GM19455 (cell line): ENCODE data around the gene OR8G1.
A peak's percentile ranks its signal among the peaks of the same experiment; 100 is the strongest.
"Not testable (repeated sequence)": the region's sequence is repeated elsewhere in the genome, so short reads cannot be mapped to it uniquely, and the experiment has no call there.

Experiments used
- ATAC-seq: cut with Tn5 transposase; IDR thresholded peaks from one replicate; pipeline ENCODE4 v1.9.1; 2021; ENCODE audit not compliant: unreplicated experiment

Gene OR8G1, protein sequence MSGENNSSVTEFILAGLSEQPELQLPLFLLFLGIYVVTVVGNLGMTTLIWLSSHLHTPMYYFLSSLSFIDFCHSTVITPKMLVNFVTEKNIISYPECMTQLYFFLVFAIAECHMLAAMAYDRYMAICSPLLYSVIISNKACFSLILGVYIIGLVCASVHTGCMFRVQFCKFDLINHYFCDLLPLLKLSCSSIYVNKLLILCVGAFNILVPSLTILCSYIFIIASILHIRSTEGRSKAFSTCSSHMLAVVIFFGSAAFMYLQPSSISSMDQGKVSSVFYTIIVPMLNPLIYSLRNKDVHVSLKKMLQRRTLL

DNA sequence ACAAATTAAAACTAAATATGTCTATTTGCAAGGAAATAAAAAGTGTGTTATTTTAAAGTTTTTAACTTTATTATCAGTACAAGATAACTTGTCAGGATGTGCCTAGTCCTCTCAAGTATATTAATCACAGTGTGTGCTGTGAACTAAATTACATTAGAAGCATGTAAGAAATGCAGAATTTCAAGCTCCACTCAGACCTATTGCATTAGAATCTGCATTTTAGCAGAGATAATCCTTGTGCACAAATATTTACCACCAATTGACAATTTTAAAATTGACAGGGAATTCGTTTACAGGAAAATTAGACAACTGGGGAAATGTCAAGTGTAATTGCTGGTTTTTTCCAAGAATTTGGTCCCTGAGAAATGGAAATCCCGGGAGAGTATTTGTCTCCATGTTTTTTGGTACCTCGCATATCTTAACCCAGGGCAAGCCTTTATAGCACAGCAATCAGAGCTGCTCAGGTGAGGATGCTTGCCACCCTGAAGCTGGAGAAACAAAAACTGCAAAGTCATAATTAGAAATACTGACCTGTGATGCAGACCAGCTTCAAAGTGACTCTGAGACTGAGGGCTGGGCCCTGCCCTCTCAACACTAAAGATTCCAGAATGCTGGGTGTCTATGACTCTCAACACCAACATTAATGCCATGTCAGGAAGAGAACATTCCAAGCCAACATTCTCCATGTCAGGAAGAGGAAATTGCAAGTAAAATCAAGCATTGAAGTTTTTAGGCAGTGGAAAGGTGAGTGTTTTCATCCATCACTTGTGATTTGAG is at the start of gene OR8G1:
Gene OR8G1, plus strand, starts transcription at position 475 of the 777 bp plus-strand sequence. CDS start 8,581 bp downstream, outside the sequence.
- no peak for ATAC-seq

DNA sequence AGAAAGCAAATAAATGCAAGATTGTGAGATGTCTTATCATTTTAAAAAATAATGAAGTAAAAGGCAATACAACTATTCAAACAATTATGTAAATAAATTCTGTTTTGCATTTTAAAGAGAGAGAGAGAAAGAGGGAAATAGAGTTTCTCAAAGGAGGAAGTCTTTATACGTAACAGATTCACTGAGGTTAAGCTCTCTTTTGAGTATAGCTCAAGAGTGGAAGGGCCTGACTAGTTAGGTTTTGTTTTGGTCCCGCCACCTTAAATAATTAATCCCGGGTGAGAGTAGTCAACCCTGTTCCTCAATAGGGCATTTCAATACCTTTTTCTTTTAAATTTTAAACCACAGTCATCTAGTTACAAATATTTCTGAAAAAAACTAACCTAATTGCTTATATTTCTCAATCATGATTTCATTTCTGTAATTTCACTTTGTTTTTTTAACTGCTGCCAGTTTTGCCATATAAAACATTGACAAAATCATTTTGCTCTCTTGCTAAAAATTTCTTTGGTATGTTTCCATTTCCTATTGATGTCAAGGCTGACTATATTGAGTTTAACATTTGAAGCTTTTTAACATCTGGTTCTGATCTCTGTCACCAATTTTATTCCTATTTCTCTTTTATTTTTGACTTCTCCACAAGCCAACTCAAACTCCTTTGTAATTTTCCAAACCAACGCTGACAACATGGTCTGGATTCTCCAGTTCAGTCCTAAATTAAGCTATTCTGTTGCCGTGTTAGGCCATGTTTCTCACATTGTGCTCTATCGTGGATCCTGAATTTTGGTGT is 47.5 kb upstream of the OR8G1 start:
- no peak for ATAC-seq

DNA sequence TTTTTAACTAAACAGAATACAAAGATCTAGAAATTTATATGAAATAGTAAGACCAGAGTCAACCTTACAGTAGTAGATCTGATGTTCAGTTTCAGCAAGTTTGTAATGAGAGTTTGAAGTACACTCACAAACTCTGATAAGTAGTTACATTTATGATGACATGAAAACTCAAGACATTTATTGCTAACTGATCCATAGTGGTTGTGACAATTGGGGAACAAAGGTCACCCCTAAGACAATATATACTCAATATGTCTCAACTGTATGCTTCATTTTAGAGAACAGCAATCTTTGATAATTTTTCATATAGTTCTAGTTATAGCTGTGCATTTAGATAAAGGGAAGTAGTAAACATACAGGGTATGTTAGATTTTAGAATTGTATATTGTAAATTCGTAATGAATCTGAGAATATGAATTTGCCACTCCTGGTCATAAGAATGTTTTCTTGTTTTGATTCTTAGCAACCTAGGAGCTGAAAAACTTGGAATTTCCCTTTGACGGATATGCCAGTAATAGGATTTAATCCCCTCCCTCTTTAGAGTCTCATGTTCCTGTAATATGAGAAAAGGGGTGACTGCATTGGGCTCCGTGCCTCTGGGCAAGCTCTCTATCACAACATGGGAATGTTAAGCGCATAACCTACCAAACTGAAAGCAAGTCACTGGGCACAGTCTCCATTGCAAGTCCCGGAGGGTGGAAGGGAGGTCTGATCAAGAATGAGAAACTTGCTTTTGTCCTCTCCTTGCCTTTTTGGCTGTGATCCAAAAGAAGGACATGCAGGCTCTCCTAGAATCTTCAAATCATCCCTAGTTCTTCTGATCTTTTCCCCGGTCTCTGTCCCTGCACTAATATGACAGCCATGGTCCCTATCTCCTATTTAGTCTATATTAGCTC is 46.4 kb upstream of the OR8G1 start:
- ATAC-seq, result no peak

DNA sequence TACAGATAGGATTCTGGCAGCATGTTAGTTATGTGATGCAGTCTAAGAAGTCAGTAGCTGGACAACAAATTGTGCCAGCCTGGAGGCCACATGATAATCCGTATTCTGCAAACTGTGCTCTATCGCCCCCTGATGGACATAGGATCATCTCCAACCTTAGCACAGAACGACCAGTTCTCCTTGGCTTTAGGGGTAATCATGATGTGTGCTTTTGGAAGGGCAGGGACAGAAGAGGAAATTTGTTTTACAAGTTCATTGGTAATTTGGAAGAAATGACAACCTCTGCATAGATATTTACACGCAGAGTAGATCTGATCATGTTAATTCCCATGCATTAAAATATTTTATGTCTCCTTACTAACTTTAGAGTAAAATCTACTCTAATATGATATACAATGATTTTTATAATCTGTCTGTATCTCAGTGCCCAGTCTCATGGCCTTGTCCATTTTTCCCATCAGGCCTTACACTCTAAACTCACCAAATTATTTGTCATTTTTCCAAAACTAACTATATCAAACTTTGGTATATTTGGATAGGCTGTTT is 45.6 kb upstream of the OR8G1 start:
- ATAC-seq, result peak; percentile 83

DNA sequence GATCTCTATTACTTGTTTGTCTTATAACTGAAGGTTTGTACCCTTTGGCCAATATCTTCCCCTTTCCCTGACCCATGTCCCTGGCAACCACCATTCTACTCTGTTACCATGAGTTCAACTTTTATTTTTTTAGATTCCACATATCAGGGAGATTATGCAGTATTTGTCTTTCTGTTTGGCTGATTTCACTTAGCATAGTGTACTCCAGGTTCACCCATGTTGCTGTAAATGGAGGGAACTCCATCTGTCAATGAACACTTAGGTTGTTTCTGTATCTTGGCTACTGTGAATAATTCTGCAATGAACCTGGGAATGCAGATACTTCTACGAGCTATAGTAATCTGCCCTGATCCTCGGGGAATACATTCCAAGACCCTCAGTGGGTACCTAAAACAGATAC is 42.9 kb upstream of the OR8G1 start:
- ATAC-seq, result no peak

DNA sequence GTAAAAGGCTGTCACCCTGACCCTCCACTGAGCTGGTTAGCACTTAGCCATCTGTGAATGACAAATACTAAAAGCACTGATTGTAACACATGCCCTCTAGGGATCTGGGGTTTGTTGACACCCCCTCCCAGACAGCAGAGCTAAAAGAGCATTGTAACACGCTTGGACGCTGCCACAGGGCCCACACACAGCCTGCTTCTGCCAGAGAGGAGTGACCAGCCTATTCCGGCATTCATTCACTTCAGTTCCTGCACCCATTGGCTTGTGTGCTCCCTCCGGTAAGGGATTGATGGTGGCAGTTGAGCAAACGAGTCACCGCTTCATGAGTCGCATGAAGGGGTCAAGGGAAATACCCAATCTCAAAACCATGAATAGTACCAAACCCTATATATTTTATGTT is 42.0 kb upstream of the OR8G1 start:
- ATAC-seq, result no peak

DNA sequence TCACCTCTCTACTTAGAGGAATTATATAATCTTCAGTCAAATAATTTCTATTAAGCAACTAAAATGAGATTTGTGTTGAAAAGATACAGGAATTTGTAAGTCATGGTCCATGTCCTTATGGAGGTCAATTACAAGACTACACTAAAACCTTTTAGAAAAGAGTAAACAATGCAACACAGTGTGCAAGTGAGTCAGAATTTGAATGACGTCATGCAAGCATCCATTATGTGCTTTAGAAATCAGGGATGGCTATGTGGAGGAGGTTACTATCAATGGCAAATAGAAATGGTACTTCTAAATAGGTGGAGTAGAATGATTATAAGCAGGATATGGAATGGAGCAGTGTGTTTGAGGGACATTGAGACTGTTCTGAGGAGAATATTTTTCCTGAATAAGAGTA is 41.2 kb upstream of the OR8G1 start:
- ATAC-seq, result no peak

DNA sequence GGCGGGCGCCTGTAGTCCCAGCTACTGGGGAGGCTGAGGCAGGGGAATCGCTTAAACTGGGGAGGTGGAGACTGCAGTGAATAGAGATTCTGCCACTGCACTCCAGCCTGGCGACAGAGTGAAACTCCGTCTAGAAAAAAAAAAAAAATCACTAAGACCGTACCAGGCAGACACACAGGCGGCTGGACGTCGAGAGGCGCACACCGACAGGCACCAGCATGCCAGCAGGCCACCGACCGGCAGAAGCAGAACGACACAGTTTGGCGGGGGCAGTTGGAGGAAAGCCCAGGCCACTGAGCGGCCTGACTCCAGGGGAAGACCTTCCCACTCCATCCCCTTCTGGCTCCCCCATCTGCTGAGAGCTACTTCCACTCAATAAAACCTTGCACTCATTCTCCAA is 40.2 kb upstream of the OR8G1 start:
- no peak for ATAC-seq

DNA sequence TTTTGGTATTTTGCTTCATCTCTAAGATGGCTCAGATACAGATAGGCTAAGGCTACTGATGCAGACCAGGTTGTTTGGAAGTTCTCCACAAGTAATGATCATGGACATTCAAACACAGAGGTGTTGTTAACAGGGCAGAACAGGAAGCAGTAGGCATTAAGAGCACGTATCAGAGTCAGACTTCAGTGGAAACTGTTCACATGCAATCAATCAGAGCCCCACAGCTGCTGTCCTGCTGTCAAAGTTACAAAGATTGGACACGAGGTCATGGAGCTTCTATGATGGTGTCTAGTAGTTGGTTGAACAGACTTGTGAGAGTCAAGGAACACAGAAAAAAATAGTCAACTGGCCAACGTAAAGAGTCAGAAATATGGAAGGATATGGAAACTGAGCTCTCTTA is 37.9 kb upstream of the OR8G1 start:
- ATAC-seq, result no peak

DNA sequence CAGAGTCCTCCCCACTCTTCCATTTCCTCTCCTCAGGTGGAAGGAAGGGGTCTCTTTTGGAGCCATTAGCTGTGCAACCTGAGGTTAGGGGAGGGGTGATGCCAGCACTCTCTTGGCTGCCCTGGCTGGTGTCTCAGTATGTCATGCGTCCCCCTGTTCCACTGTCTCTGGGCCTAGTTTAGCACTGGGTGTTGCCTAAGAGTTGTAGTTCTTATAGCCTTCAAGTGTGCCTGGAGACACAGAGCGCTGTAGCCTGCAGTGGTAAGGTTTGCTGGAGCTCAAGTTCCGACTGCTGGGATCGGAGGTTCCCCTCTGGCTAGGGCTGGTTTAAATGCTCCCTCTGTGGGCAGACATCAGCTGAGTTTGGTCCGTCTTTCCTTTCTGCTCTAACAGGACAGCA is 36.9 kb upstream of the OR8G1 start:
- no peak for ATAC-seq

DNA sequence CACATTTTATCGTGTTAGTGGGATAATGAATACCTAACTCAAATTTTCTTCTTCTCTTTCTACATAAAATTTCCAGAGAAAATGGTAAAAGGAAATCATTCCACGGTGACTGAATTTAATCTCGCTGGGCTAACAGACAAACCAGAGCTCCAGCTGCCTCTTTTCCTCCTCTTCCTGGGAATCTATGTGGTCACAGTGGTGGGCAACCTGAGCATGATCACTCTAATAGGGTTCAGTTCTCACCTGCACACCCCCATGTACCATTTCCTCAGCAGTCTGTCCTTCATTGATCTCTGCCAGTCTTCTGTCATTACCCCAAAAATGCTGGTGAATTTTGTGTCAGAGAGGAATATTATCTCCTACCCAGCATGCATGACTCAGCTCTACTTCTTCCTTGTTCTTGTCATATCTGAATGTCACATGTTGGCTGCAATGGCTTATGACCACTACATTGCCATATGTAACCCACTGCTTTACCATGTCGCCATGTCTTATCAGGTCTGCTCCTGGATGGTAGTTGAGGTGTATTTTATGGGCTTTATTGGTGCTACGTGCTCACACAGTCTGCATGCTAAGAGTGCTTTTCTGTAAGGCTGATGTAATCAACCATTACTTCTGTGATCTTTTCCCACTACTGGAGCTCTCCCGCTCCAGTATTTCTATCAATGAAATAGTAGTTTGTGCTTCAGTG is 33.6 kb upstream of the OR8G1 start:
- no peak for ATAC-seq

DNA sequence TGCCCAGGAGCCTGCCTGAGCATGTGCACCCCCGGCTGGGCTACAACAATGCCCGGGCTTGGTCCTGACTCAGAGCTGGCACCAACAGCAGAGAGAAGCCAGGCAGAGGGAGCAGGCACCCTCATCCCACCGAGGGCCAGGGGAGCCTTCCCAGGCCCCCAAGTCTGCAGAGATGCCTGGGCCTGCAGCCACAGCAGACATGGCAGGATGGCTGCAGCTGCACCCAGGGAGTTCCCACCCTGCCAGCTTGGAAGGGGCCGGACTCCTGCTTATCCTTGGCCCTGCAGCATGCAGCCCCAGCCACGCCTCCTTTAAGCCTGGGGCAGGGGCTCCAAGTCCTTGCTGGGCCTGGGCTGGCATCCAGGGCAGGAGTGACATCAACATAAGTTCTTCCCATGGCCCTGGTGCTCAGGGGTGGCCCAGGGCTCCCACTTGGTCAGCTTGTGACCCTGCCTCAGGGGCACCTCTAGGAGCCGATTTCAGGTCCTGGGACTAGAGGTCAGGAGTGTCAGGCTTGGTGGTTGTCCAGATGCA is 31.0 kb upstream of the OR8G1 start:
- no peak for ATAC-seq

DNA sequence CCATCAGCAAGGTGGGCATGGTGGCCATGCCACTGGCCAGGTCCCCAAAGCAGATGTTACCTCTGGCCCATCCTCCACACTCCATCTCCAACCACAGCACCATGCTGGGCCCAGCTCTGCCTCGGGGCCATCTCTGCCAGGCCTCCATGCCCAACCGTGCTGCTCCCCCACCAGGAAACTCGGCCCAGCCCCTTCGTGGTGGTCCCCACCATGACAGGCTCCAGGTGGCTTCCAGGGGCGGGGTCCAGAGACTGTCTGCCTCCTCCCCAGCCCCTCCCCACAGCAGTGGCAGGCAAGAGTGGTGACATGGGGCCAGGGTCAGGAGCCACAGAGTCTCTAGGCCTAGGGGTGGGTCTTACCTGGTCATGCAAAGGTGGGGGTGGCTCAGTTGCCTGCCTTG is 30.5 kb upstream of the OR8G1 start:
- ATAC-seq, result no peak

DNA sequence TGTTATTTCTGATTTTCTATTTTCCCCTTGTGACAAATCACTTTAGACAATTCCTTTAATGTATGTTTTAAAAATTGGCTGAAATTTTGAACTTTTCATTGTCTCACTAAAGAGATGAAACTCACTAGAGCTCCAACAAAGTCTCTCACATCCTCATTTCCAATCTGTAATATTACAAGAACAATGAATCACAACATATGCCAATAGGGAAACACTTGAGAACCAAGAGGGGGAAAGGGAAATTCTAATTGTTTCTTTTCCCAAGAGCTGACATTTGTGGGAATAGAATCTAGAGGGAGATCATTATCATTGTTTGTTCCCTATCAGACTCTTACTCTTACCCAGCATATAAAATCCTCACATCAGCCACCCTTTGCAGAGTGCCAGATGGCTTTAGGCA is 29.6 kb upstream of the OR8G1 start:
- ATAC-seq, result no peak

DNA sequence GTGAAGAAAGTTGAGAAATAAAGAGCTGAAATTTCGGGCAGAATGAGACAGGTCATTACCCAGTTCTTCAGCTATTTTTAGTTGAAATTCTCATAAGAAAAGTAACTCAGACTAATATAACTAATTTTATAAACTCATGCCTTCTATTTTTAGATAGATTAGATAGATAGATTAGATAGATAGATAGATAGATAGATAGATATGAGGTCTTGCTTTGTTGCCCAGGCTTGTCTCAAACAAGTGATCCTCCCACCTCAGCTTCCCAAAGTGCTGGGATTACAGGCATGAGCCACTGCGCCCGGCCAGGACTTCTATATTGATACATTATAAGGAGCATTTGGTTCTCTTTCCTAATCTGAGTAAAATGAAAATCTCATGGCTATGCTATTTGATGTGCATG is 26.9 kb upstream of the OR8G1 start:
- ATAC-seq, result no peak

DNA sequence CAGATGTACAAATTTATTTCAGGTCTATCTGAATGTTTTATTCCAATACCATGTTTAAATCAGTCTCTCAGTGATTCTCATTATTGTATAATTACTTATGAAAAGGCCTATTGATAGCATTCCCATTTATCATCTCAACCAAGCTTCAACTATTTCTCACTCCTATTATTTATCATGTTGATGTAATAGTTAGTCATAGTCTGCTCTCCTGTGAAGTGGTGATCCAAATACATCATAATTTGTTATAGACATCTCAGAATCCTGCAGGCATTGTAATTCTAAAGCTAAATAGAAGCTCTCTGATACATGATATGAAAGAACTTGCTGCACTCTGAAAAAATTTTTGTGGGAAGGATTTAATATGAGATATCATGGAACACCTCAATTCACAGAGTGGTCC is 21.8 kb upstream of the OR8G1 start:
- no peak for ATAC-seq

DNA sequence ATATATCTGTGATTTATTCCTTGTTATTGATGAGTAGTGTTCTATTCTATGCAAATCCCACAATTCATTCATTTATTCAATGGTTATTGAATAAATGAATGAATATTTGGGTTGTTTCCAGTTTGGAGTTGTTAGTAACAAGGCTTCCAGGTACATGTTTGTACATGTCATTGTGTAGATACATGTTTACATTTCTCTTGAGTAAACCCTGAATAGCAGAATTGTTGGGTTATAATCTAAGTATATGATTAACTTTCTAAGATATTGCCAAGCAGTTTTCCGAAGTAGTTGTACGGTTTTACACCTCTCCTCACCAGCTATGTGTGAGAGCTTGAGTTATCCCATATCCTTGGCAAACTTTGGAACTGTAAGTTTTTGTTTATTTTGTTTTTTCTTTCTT is 18.5 kb upstream of the OR8G1 start:
- no peak for ATAC-seq

DNA sequence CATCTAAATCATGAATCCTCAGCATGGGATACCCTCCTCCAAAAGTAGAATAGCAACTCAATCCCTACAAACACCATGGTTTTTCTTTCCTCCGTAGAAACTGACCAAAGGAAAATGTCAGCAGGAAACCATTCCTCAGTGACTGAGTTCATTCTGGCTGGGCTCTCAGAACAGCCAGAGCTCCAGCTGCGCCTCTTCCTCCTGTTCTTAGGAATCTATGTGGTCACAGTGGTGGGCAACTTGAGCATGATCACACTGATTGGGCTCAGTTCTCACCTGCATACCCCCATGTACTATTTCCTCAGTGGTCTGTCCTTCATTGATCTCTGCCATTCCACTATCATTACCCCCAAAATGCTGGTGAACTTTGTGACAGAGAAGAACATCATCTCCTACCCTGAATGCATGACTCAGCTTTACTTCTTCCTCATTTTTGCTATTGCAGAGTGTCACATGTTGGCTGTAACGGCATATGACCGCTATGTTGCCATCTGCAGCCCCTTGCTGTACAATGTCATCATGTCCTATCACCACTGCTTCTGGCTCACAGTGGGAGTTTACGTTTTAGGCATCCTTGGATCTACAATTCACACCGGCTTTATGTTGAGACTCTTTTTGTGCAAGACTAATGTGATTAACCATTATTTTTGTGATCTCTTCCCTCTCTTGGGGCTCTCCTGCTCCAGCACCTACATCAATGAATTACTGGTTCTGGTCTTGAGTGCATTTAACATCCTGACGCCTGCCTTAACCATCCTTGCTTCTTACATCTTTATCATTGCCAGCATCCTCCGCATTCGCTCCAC is 16.1 kb upstream of the OR8G1 start:
- ATAC-seq, result not testable (repeated sequence)

DNA sequence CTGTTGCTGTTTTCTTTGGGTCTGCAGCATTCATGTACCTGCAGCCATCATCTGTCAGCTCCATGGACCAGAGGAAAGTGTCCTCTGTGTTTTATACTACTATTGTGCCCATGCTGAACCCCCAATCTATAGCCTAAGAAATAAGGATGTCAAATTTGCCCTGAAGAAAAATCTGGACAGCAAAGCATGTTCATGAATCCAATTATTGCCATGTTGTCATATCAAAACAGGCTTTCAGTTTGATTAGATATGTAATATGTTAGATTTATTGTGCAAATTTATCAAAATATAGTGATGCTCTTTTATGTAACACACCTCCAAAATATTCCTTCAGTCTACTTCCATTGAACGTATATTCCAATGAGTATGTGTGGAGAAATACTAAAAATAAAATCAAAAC is 15.4 kb upstream of the OR8G1 start:
- no peak for ATAC-seq
